Measurements from ENCODE around the gene CYP27C1.
"Not testable (repeated sequence)": the region's sequence is repeated elsewhere in the genome, so short reads cannot be mapped to it uniquely, and the experiment has no call there.

Gene CYP27C1

GRCh38 chr2:127173057-127173456, 47.0 kb downstream of the CYP27C1 start:
- in situ Hi-C loops (cut with MboI; ENCODE audit: low sequenced_read_pairs) = no loop called here

- in situ Hi-C loops (cut with MboI; ENCODE audit: low sequenced_read_pairs) = no loop called here
Observed at GRCh38 chr2:127172306-127172705, 47.8 kb downstream of the CYP27C1 start.

GRCh38 chr2:127170452-127171197, 49.5 kb downstream of the CYP27C1 start:
- in situ Hi-C loops (cut with MboI; ENCODE audit: low sequenced_read_pairs) = no loop called here

GRCh38 chr2:127170021-127170420, 50.1 kb downstream of the CYP27C1 start:
- in situ Hi-C loops (cut with MboI; ENCODE audit: low sequenced_read_pairs) = no loop called here

GRCh38 chr2:127169066-127169660, 50.9 kb downstream of the CYP27C1 start:
- in situ Hi-C loops (cut with MboI; ENCODE audit: low sequenced_read_pairs) = no loop called here

- in situ Hi-C loops (cut with MboI; ENCODE audit: low sequenced_read_pairs) = no loop called here
Observed at GRCh38 chr2:127166231-127166860, 53.8 kb downstream of the CYP27C1 start.

GRCh38 chr2:127165539-127165935, 54.6 kb downstream of the CYP27C1 start:
- in situ Hi-C loops (cut with MboI; ENCODE audit: low sequenced_read_pairs) = no loop called here

DNA sequence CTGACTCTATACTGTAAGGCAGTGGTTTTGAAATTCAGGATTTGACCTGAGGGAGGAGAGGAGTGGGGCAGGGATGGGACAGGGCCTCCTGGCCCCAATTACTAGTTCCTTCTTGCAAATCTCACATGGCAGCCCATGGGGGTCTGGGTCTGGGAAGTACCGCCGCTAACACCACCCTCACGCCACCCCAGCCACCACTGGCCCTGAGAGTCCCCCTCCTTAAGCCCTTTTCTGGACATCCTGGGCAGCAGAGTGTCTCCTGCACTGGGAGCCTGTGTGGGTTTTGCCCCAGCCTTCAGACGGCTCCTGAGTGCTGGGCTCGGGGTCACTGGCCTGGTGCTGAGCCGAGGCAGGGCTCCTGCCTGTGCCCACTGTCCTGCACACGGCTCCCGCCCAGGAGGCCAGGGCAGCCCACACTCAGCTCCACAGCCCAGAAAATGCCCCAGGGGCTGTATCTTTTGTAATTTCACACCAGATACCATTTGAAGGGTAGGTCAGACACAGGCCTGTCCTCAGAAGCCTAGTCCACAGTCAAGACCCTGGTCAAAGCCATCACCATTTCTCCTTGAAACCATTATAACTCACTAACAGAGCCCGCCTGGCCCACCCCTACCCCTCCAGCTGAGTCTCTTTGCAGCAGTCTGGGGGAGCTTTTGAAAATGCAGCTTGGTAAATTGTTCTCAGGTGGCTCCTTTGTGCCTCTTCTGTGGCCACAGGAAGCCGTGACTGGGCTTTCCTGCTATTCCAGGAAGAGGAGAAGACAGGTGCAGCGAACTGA, 55.1 kb downstream of the CYP27C1 start:
- in situ Hi-C loops (cut with MboI; ENCODE audit: low sequenced_read_pairs) = no loop called here

GRCh38 chr2:127163921-127164320, 56.2 kb downstream of the CYP27C1 start:
- in situ Hi-C loops (cut with MboI; ENCODE audit: low sequenced_read_pairs) = no loop called here

GRCh38 chr2:127163090-127163406, 57.1 kb downstream of the CYP27C1 start:
- in situ Hi-C loops (cut with MboI; ENCODE audit: low sequenced_read_pairs) = not testable (repeated sequence)

- in situ Hi-C loops (cut with MboI; ENCODE audit: low sequenced_read_pairs) = no loop called here
Observed at GRCh38 chr2:127162261-127163089, 57.6 kb downstream of the CYP27C1 start.

DNA sequence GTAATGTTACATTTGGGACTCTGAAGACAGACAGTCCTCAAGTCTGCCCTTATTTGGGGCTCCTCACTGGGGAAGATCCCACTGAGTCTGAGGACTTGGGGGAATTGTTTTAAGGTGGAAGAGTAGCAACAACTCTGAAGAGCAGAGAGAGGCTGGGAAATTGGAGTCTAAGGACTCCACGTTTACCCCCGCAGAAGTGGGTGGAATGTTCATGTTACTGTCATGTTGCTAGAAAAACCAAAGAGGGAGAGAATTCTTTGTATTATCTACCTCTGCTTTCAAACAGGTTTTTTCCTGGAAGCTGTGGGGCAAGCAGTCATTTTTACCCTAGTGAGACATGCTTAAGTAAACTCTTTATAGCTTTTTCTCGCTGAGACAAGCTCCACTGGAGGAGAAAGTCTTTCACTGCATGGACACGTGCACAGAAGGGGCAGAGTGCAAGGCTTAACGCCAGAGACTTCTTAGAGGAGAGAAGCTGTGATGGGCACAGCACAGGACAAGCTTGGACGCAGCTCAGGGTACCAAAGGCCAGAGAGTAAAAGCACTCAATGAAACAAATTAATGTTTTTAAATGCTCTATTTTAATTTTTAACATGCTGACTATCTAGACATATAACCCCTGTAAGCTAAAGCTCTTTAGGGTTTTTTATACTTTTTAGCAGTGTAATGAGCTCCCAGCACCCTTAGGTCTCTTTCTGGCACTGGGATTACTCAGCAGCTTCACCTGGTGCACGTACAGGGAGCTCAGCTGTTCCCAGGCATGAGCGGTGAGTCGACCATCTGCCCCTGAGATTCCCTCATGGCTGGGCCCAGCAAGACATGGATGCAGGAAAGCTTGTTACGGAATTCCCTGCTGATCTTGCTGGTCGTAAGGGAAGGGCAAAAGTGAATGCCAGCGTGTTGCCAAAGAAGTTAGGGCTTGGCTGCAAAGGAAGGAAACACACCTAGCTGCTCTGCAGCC, 58.6 kb downstream of the CYP27C1 start:
- in situ Hi-C loops (cut with MboI; ENCODE audit: low sequenced_read_pairs) = no loop called here

- in situ Hi-C loops (cut with MboI; ENCODE audit: low sequenced_read_pairs) = no loop called here
Observed at GRCh38 chr2:127160676-127161075, 59.4 kb downstream of the CYP27C1 start.

DNA sequence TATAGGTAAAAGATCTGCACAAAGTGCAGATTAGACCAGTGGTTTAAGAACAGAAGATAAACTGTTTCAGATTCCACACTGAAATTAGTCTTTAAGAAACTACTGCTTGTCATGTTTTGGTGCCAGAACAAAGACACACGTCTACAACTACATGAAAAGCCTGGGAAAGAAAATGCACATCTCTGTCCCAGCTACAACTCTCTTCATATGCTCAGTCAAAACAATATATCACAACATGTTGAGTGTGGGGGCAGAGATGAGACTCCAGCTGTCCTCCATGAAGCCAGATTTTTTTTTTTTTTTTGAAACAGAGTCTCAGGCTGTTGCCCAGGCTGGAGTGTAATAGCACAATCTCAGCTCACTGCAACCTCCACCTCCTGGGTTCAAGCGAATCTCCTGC, 60.6 kb downstream of the CYP27C1 start:
- in situ Hi-C loops (cut with MboI; ENCODE audit: low sequenced_read_pairs) = no loop called here

DNA sequence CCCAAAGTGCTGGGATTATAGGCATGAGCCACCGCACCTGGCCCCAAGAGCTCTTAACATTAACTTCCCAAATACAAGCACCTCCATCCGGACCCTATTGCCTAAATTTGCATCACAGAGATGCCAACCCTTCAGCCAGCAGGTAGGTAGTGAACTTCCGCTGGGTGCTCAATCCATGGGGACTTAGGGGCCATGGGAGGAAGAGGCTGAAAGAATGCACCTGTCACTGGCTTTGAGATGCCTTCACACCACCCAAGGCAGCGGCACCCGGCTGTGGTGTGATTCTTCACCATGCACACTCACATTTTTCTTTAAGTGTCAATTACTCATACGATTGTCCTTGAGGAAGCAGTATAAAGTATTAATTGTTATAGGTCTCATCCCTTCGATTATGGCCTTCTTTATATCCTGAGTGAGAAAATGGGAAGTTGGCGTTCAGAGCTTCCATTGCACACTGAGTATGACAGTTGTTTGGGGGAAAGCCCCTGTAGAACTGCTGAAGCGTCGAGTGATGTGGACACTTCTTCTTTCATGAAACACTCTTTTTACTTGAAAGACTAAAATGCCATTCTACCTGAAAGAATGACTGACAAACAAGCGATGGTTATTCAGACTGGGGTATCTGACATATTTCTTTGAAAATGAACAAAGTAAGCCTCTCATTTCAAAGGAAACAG, 61.3 kb downstream of the CYP27C1 start:
- in situ Hi-C loops (cut with MboI; ENCODE audit: low sequenced_read_pairs) = no loop called here

DNA sequence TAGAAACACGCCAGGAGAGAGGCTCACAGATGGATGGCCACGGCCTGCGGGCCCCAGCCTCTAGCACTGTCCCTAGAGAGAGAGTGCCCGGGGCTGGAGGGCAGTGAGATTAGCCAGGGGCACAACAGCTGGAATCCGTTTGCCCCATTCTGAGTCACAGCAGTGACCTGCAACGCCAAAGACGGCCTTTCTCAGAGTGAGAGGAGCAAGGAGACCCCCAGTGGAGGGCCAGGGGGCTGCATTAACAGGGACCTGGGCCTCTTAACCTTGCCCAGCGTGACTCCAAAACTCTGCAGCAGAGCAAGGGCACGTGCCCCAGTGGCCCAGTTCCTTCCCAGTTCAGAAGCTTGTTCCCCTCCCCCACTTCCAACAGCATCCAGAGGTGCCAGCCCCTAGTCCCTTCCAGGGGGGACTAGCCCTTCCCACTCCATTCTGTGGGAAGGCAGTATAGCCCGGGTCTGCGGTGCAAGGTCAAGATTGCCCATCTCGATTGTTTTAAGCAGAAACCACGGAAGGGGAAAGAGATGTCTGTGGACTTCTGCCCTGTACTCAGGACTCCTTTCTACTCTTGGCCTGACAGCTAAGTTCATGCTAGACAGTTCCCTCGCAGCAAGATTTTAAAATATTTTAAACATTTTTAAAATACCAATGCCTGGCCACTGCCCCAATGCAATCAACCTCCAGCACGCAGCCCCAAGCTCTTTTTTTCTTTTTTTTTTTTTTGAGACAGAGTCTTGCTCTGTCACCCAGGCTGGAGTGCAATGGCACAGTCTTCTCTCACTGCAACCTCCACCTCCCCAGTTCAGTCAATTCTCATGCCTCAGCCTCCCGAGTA, 62.2 kb downstream of the CYP27C1 start:
- in situ Hi-C loops (cut with MboI; ENCODE audit: low sequenced_read_pairs) = no loop called here

- in situ Hi-C loops (cut with MboI; ENCODE audit: low sequenced_read_pairs) = no loop called here
Observed at GRCh38 chr2:127157114-127157513, 63.0 kb downstream of the CYP27C1 start.

GRCh38 chr2:127155947-127156346, 64.2 kb downstream of the CYP27C1 start:
- in situ Hi-C loops (cut with MboI; ENCODE audit: low sequenced_read_pairs) = no loop called here

Measured in HL-60/S4 treated with retinoic acid at 250 ng/mL for 4 days and 3 days (cell line).